Stimulated activated memory B cell treated with anti-CD40 and anti-IgM and Interleukin-4, amounts not matched to agents 10 μg/mL and 1 μg/mL and 100 μg/mL, for 72 hours (primary cell): ENCODE results near the gene SYT17.

Source experiments
- ATAC-seq: fragments of 150-1000 bp; cut with Tn5 transposase; 2 replicates; pipeline ENCODE4 v1.10.0; 2021
- H3K27ac Mint-ChIP-seq: one replicate; pipeline ENCODE4 v1.8.0; 2022; ENCODE audit warnings: mild to moderate bottlenecking, mixed read lengths
- H3K27me3 Mint-ChIP-seq: one replicate; pipeline ENCODE4 v1.8.0; 2022; ENCODE audit warnings: mixed read lengths
- H3K36me3 Mint-ChIP-seq: one replicate; pipeline ENCODE4 v1.8.0; 2022; ENCODE audit warnings: mixed read lengths
- H3K4me1 Mint-ChIP-seq: one replicate; pipeline ENCODE4 v1.8.0; 2022; ENCODE audit warnings: mixed read lengths
- H3K4me3 Mint-ChIP-seq: one replicate; pipeline ENCODE4 v1.8.0; 2022; ENCODE audit warnings: mild to moderate bottlenecking, moderate library complexity, mixed read lengths
- H3K9me3 Mint-ChIP-seq: one replicate; pipeline ENCODE4 v1.8.0; 2022; ENCODE audit warnings: mixed read lengths

Gene SYT17

DNA sequence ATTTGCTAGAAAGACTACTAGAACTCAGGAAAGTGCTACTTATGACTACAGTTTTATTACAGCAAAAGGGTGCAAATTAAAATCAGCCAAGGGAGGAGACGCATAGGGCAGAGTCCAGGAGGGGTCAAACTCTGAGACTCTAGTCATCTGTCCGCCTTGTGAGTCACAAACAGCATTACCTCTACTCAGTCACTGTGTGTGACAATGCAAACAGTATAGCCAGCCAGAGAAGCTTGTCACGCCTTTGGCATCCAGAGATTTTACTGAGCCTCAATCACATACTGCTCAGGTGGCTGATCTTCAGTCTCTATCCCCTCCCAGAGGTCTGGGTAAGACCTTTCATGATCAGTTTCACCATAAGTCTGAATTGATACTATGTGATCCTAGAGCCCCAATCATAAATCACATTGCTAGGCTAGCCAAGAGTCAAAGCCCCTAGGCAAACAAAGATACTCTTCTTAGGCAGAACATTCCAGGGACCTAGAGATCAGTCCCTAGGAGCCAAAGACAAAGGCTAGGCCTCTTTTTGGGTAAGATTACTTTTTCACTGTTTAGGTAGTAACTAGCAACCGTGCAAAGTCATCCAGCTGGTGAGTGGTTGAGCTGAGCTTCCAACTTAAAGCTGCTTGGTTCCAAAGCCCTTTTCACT, 68.6 kb downstream of the SYT17 start:
- Mint-ChIP-seq H3K27ac (no peak overlapping the region), H3K4me3 (no peak overlapping the region), H3K9me3 (peaks cover 17% of the 10 kb centered on the region), H3K36me3 (peaks cover 82% of the 10 kb centered on the region), H3K4me1 (no peaks in the 10 kb centered on the region), H3K27me3 (no peaks in the 10 kb centered on the region)
- ATAC-seq, result no peak

DNA sequence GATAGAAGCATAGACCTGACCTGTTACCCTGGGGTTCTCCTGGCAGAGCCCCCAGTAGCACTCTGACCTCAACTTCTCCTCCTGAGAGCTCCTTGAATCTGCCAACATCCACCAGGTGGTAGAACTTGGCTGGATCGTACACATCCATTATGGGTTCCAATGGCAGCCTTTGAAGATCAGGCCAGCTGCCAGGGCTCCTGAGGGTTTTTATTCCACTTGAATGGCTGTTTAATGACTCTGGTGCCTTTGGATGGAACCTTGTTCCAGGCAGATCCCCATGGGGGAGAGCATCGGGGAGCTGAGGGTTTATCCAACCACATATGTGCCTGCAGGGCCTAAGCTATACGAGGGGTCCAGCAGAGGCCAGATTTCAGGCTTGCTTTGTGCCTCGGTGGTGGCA, 70.4 kb downstream of the SYT17 start:
- no peak overlapping the region for H3K27ac Mint-ChIP-seq
- no peaks in the 10 kb centered on the region for H3K27me3 Mint-ChIP-seq
- no peak overlapping the region for H3K4me3 Mint-ChIP-seq
- no peaks in the 10 kb centered on the region for H3K4me1 Mint-ChIP-seq
- ATAC-seq, result no peak
- H3K36me3 Mint-ChIP-seq, result peaks cover 85% of the 10 kb centered on the region
- H3K9me3 Mint-ChIP-seq, result peaks cover 17% of the 10 kb centered on the region

DNA sequence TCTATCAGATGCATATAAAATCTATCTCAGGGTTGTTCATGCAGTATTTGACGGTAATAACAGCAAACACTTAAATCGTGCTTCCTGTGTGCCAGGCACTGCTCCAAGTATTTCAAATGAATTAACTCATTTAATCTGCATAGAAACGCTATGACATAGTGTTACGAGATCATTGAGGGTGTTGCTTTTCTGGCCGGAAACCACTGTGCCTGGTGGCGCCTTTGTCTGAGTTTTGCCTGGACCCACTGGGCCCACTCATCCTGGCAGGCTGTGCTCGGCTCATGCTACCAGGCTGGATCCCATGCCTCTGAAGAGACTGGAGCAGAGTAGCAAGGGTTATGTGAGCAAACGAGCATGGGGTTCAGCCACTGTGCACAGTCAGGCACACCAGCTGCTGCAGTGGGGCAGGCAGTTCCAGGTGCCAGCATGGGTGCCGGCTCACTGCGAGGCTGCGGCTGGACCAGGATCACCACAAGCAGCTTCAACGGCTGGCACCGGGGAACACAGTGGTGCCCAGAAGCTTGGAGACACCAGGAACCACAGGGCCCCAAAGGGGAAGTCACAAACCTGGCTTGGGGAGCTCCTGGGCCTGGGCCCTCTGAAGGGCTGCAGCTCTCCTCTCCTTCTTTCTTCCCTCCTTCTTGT, 71.6 kb downstream of the SYT17 start:
- Mint-ChIP-seq H3K27me3 (no peaks in the 10 kb centered on the region), H3K4me3 (no peak overlapping the region), H3K27ac (no peak overlapping the region), H3K4me1 (no peaks in the 10 kb centered on the region), H3K36me3 (peaks cover 79% of the 10 kb centered on the region), H3K9me3 (peaks cover 17% of the 10 kb centered on the region)
- ATAC-seq, result no peak

DNA sequence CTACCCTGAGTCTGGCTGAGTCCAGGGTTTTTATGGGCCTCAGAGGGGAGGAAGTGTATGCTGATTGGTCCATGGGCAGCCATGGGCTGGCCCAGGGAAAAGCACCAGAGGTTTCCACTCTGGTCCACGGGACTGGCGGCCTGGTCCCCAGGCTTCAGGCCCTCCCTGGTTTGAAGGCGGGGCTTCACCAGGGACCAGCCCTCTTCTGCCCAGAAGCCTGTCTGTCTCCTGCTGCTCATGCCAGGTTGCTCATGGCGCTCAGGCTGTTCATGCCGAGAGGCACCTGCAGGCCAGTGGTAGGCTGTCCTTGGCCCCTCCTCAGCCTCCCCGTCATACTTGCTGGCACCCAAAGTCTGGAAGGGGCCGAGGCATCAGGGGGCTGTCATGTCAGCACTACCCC, 72.5 kb downstream of the SYT17 start:
- Mint-ChIP-seq H3K27ac (no peak overlapping the region), H3K36me3 (peaks cover 73% of the 10 kb centered on the region), H3K4me1 (no peaks in the 10 kb centered on the region), H3K4me3 (no peak overlapping the region), H3K9me3 (peaks cover 11% of the 10 kb centered on the region), H3K27me3 (no peaks in the 10 kb centered on the region)
- ATAC-seq, result no peak

DNA sequence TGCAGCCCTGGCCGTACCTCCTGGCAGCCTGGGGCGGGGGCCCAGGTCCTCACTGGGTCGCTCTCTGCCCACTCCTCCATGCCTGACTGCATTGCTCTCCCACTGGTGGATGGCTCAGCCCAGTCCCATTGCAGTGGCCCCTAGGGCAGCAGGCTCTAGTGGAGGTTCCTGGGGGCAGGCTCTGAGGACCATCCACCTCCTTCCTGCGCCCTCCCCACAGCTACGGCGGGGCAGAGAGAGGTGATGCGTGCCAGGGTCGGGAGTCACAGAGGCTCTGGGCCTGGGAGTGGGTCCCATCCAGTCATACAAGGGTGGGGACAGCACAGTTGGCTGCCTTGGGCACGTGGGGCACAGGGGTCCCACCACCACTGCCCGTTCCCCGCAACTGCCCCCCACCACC, 73.5 kb downstream of the SYT17 start:
- Mint-ChIP-seq H3K4me1 (no peaks in the 10 kb centered on the region), H3K27me3 (no peaks in the 10 kb centered on the region), H3K27ac (no peak overlapping the region), H3K36me3 (peaks cover 65% of the 10 kb centered on the region), H3K9me3 (peaks cover 8% of the 10 kb centered on the region), H3K4me3 (no peak overlapping the region)
- ATAC-seq, result no peak

DNA sequence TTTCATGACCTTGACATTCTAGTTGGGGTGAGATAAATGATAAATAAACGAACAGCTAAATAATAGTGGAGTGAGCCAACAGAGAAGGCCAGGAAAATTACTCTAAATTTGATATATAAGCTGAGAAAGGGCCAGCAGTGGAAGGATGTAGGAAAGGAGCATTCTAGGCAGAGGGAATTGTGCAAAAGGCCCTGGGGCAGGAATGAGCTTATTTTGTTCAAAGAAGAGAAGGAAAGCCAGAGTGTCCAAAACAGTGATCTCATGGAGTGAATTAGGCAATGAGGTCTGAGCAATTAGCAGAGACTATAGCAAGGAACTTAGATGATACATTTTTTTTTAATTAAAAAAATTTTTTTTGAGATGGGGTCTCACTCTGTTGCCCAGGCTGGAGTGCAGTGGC, 74.1 kb downstream of the SYT17 start:
- H3K4me1 Mint-ChIP-seq, result no peaks in the 10 kb centered on the region
- H3K4me3 Mint-ChIP-seq, result no peak overlapping the region
- no peaks in the 10 kb centered on the region for H3K27me3 Mint-ChIP-seq
- peaks cover 11% of the 10 kb centered on the region for H3K9me3 Mint-ChIP-seq
- ATAC-seq, result no peak
- H3K27ac Mint-ChIP-seq, result no peak overlapping the region
- H3K36me3 Mint-ChIP-seq, result peaks cover 65% of the 10 kb centered on the region

DNA sequence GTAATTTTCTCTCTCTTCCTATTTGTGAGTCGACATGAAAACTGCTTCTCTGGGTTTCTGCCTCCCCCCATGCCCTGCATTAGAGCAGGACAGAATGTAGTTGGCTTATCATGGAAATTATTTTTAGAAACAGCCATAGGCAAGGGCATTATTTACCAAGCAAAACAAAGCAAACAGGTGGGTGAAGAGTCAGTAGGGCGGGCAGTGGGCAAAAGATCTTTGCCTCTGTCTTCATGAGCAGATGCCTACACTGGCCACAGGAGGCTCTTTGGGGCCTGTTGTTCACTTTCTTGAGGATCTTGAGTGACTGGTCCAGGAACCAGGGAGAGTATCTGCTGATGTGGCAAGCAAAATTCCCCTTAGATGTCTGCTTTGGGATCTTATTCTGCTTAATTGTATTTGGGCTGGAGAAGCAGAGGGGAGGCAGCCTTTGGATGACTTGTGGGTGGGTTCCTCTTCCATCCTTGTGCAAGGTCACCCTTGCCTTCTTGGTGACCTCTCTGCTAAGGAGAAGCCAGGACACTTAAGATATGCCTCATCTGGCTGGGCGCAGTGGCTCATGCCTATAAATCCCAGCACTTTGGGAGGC, 75.0 kb downstream of the SYT17 start:
- H3K9me3 Mint-ChIP-seq, result peaks cover 9% of the 10 kb centered on the region
- no peak for ATAC-seq
- no peaks in the 10 kb centered on the region for H3K27me3 Mint-ChIP-seq
- peaks cover 65% of the 10 kb centered on the region for H3K36me3 Mint-ChIP-seq
- no peak overlapping the region for H3K4me3 Mint-ChIP-seq
- H3K4me1 Mint-ChIP-seq, result no peaks in the 10 kb centered on the region
- H3K27ac Mint-ChIP-seq, result no peak overlapping the region

DNA sequence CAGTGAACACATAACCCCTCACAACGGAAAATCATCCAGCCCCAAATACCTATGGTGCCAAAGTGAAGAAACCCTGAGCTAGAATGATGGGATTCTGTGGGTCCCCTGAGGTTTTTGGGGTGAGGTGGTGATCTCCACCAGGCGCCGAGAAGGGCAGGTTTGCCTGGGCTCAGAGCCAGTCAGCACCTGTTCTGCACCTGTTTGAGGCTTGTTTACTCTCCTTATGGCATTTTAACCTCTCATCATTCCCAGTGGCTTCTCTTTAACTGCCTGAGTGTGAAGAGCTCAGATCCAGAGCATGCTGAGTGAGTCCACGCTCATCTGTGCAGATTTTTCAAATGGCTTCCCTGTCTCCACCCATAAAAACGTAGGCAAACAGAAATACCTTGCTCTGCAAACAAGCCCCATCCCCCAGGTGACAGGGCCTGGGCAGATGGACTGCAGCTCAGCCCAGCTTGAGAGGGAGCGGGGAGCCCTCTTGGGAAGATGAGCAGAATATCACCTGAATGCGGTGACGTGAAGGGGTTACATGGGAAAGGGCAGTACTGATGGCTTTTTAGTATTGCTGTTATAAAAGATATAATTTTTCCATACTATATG, 77.4 kb downstream of the SYT17 start:
- peaks cover 6% of the 10 kb centered on the region for H3K9me3 Mint-ChIP-seq
- peaks cover 52% of the 10 kb centered on the region for H3K36me3 Mint-ChIP-seq
- no peak overlapping the region for H3K27ac Mint-ChIP-seq
- H3K27me3 Mint-ChIP-seq, result no peaks in the 10 kb centered on the region
- no peak overlapping the region for H3K4me3 Mint-ChIP-seq
- no peaks in the 10 kb centered on the region for H3K4me1 Mint-ChIP-seq
- no peak for ATAC-seq

DNA sequence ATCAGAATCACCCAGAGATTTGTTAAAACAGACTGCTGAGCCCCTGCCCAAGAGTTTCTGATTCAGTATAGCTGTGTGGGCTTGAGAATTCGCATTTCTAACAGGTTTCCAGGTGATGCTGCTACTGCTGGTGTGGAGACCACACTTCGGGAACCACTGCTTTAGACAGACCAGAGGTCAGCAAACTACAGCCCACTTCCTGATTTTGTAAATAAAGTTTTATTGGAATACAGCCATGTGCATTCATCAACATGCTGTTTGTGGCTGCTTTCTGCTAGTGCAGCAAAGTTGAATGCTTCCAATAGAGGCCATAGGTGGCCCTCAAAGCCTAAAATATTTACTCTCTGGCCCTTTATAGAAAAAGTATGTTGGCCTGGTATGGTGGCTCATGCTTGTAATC, 84.9 kb downstream of the SYT17 start:
- Mint-ChIP-seq H3K27ac (no peak overlapping the region), H3K4me1 (peaks cover 8% of the 10 kb centered on the region), H3K36me3 (peaks cover 34% of the 10 kb centered on the region), H3K9me3 (peaks cover 2% of the 10 kb centered on the region), H3K4me3 (no peak overlapping the region), H3K27me3 (no peaks in the 10 kb centered on the region)
- ATAC-seq, result no peak

DNA sequence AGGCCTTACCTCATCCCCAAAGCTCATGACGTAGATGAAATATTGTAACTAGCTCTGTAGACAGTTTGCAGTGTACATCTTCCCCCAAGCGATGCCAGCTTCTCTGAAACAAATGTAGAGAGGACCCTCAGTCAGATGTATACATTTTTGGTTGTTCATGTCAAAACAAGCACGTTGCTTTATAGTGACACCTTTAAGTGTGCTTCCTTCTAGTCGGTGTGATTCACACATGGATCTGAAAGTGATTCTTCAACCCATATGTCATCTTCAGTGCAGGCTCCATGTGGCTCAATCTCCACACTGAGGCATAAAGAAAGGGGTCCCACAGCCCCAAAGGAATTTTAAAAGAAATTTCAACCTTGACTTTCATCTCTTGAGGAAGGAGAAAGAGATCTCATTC, 86.6 kb downstream of the SYT17 start:
- no peak overlapping the region for H3K4me3 Mint-ChIP-seq
- H3K4me1 Mint-ChIP-seq, result peaks cover 8% of the 10 kb centered on the region
- no peak overlapping the region for H3K27ac Mint-ChIP-seq
- H3K27me3 Mint-ChIP-seq, result no peaks in the 10 kb centered on the region
- ATAC-seq, result no peak
- no peaks in the 10 kb centered on the region for H3K9me3 Mint-ChIP-seq
- peaks cover 25% of the 10 kb centered on the region for H3K36me3 Mint-ChIP-seq

DNA sequence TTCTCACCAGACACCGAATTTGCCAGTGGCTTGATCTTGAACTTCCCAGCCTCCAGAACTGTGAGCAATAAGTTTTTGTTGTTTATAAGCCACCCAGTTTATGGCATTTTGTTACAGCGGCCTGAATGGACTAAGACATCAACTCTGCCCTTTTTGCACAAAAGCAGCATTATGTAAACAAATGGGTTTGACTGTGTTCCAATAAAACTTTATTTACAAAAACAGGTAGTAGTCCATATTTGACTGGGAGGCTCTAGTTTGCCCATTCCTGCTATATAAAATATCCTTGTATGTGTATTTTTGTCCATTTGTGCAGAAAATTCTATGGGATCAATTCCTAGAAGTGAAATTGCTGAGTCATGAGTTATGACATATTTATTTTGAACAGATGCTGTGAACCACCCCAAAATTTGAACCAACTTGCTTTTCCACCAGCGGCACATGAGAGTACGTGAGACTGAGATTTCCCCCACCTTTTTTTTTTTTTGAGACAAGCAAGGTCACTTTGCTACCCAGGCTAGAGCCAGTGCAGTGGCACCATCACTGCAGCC, 96.2 kb downstream of the SYT17 start:
- Mint-ChIP-seq H3K27ac (no peak overlapping the region), H3K4me1 (peaks cover 5% of the 10 kb centered on the region), H3K9me3 (peaks cover 15% of the 10 kb centered on the region), H3K27me3 (no peaks in the 10 kb centered on the region), H3K36me3 (peaks cover 68% of the 10 kb centered on the region), H3K4me3 (no peak overlapping the region)
- no peak for ATAC-seq

DNA sequence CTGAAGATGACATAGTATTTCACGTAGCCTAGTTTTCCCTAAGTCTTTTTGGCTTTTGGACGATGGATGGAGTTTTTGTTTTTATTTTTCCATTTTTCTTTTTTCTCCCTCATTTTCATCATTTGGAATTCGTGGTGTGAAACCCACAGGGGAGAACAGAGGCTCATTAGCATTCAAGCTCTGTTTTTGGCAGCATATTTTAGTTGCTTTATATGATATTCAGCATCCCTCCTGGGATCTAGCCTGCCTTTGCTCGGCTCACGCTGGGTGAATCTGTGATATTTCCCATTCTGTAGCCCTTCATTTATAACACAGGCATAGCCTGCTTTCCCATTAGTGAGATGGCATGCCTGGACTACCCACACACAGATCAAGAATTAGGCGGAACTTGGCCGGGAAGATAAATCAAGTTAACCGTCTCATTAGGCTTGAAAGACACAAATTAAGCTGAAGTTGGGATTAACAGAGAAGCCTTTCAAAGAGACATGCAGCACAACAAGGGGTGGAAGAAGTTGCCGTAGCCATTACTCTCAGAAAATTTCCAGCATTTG, 97.4 kb downstream of the SYT17 start:
- ATAC-seq, result no peak
- H3K9me3 Mint-ChIP-seq, result peaks cover 18% of the 10 kb centered on the region
- no peak overlapping the region for H3K27ac Mint-ChIP-seq
- peaks cover 65% of the 10 kb centered on the region for H3K36me3 Mint-ChIP-seq
- peaks cover 6% of the 10 kb centered on the region for H3K4me1 Mint-ChIP-seq
- no peak overlapping the region for H3K4me3 Mint-ChIP-seq
- H3K27me3 Mint-ChIP-seq, result no peaks in the 10 kb centered on the region

DNA sequence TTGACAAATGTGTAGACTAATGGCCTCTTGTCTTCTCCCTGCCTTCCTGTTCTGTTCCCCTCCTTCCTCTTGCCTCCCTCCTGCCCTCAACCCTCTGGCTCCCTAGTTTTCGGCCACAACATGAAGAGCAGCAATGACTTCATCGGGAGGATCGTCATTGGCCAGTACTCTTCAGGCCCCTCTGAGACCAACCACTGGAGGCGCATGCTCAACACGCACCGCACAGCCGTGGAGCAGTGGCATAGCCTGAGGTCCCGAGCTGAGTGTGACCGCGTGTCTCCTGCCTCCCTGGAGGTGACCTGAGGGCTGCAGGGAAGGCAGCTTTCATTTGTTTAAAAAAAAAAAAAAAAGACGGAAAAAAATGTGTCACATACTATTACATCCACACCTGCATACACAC, 98.7 kb downstream of the SYT17 start:
- no peak overlapping the region for H3K27ac Mint-ChIP-seq
- H3K36me3 Mint-ChIP-seq, result peaks cover 65% of the 10 kb centered on the region
- peaks cover 6% of the 10 kb centered on the region for H3K4me1 Mint-ChIP-seq

DNA sequence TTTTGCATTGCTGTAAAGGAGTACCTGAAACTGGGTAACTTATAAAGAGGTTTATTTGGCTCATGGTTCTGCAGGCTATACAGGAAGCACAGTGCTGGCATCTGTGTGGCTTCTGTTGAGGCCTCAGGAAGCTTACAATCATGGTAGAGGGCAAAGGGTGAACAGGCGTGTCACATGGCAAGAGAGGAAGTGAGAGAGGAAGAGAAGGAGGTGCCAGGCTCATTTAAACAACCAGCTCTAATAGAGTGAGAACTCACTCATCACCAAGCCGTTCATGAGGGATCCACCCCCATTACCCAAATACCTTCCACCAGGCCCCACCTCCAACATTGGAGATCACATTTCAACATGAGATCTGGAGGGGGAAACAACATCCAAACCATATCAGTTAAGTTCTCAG, 101.1 kb downstream of the SYT17 start:
- H3K4me3 Mint-ChIP-seq, result no peak overlapping the region

More for the DNA sequence above, 98.7 kb downstream of the SYT17 start:
- ATAC-seq, result no peak
- Mint-ChIP-seq H3K4me3 (no peak overlapping the region), H3K27me3 (no peaks in the 10 kb centered on the region), H3K9me3 (peaks cover 18% of the 10 kb centered on the region)

DNA sequence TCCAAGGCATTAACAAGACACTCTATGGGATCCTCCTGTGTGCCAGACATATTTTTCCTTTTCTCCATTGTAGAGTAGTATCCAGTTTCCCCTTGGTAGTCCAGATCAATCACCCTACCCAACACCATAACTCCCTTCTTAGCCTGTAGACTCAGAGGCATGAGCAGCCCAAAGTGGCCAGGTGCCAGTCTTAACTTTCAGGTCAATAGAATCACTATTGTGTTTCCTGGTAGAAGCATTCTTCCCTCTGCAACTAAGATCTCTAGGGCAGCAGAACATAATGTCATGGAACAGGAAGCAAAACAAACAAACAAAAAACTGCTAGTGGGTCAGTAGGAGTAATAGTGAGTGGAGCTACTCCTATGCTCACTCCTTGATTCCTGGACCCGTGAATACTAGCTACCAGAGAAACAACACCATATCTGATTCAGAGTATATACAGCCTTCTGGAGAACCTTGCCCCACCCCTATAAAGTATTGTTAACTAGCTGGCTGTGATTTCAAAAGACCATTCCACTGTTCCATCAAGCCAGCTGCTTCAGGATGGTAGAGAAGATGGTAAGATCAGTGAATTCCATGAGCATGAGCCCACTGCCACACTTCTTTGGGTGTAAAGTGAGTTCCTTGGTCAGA, 106.2 kb downstream of the SYT17 start:
- Mint-ChIP-seq H3K4me3 (no peak overlapping the region), H3K4me1 (peaks cover under 1% of the 10 kb centered on the region), H3K36me3 (peaks cover under 1% of the 10 kb centered on the region), H3K27ac (no peak overlapping the region), H3K27me3 (no peaks in the 10 kb centered on the region), H3K9me3 (peaks cover 1% of the 10 kb centered on the region)
- no peak for ATAC-seq

More for the DNA sequence above, 101.1 kb downstream of the SYT17 start:
- H3K9me3 Mint-ChIP-seq, result peaks cover 18% of the 10 kb centered on the region
- no peaks in the 10 kb centered on the region for H3K27me3 Mint-ChIP-seq
- no peak overlapping the region for H3K27ac Mint-ChIP-seq
- peaks cover 52% of the 10 kb centered on the region for H3K36me3 Mint-ChIP-seq
- H3K4me1 Mint-ChIP-seq, result peaks cover 6% of the 10 kb centered on the region
- no peak for ATAC-seq
